Measurements from ENCODE around the gene ARHGAP6. TPM values are rescaled to one million over a fixed set of nuclear protein-coding genes. Genes with fewer than 3 reads are reported as not detected.

ARHGAP6 gene
- total and polyA plus RNA-seq, 2 donors (not counting 3 experiments of a cell fraction or from before 2014, with no cell fraction given), result 0.69 to 0.83 TPM

GRCh38 chrX:11577603-11578002 lies 88.1 kb downstream of the ARHGAP6 start:
- Histone ChIP-seq H3K9me1 (replicated peaks; ENCODE audit: control insufficient read depth, extremely low read depth, insufficient read depth, low read length) (no peaks in the 10 kb centered on the region), H3K4me2 (ENCODE audit: insufficient read depth, low read length) (no peak overlapping the region), H3K36me3 (ENCODE audit: control insufficient read depth in 2 of 2, extremely low read depth in 1 of 2, insufficient read depth in 2 of 2, low read length in 2 of 2) (no peaks in the 10 kb centered on the region), H2AFZ (ENCODE audit: low read depth, low read length) (no peak overlapping the region), H4K20me1 (replicated peaks; ENCODE audit: control insufficient read depth, extremely low read depth, insufficient read depth, low read length) (no peaks in the 10 kb centered on the region), H3K9me3 (replicated peaks; ENCODE audit: control insufficient read depth, insufficient read depth, low read length) (no peaks in the 10 kb centered on the region), H3K79me2 (ENCODE audit: control insufficient read depth, insufficient read depth, low read length) (no peaks in the 10 kb centered on the region), H3K27me3 (ENCODE audit: control insufficient read depth in 2 of 2, insufficient read depth in 2 of 2, low read length in 2 of 2) (no peaks in the 10 kb centered on the region), H3K27ac (ENCODE audit: insufficient read depth, low read depth, low read length) (no peak overlapping the region), H3K4me3 (replicated peaks in 1 of 3; ENCODE audit: insufficient read depth in 1 of 3, low read depth in 1 of 3, low read length in 3 of 3) (no peak overlapping the region), H3K9ac (replicated peaks; ENCODE audit: extremely low read depth, insufficient read depth, low read length) (no peak overlapping the region), H3K4me1 (ENCODE audit: control insufficient read depth, extremely low read depth, insufficient read depth, low read length) (no peaks in the 10 kb centered on the region)
- ChIA-PET CTCF (no interaction called here), POLR2A (no interaction called here)
- DNase-seq (ENCODE audit: low read depth, low spot score) (no peak), FAIRE-seq (no peak)
- intact Hi-C loops (cut with micrococcal nuclease) (no loop called here), dilution Hi-C loops (cut with MboI; ENCODE audit: extremely low pct_ligation_motif_present, low sequenced_read_pairs) (no loop called here)
- no TSS peak for BruUV-seq (replicated peaks)
- TF ChIP-seq EZH2 (IDR thresholded peaks at IDR 0.05; ENCODE audit: borderline replicate concordance, low read depth, low read length, severe bottlenecking) (no peak), CTCF (IDR thresholded peaks at IDR 0.05; ENCODE audit: extremely low read depth in 1 of 2, insufficient read depth in 1 of 2, low read depth in 1 of 2, low read length in 2 of 2) (no peak), FOS (IDR thresholded peaks at IDR 0.05; ENCODE audit: borderline replicate concordance, insufficient read depth, low read length) (no peak), JUN (IDR thresholded peaks at IDR 0.05; ENCODE audit: borderline replicate concordance, insufficient read depth, insufficient read length, low read depth) (no peak), POLR2A (IDR thresholded peaks at IDR 0.05; ENCODE audit: low read depth, low read length) (no peak)

GRCh38 chrX:11575332-11575731 lies 90.4 kb downstream of the ARHGAP6 start:
- ChIA-PET POLR2A (no interaction called here), CTCF (no interaction called here)
- Histone ChIP-seq H2AFZ (ENCODE audit: low read depth, low read length) (no peak overlapping the region), H3K4me1 (ENCODE audit: control insufficient read depth, extremely low read depth, insufficient read depth, low read length) (no peaks in the 10 kb centered on the region), H3K4me2 (ENCODE audit: insufficient read depth, low read length) (no peak overlapping the region), H3K9me1 (replicated peaks; ENCODE audit: control insufficient read depth, extremely low read depth, insufficient read depth, low read length) (no peaks in the 10 kb centered on the region), H3K9ac (replicated peaks; ENCODE audit: extremely low read depth, insufficient read depth, low read length) (no peak overlapping the region), H3K79me2 (ENCODE audit: control insufficient read depth, insufficient read depth, low read length) (no peaks in the 10 kb centered on the region), H3K27ac (ENCODE audit: insufficient read depth, low read depth, low read length) (no peak overlapping the region), H4K20me1 (replicated peaks; ENCODE audit: control insufficient read depth, extremely low read depth, insufficient read depth, low read length) (no peaks in the 10 kb centered on the region), H3K4me3 (replicated peaks in 1 of 3; ENCODE audit: insufficient read depth in 1 of 3, low read depth in 1 of 3, low read length in 3 of 3) (no peak overlapping the region), H3K36me3 (ENCODE audit: control insufficient read depth in 2 of 2, extremely low read depth in 1 of 2, insufficient read depth in 2 of 2, low read length in 2 of 2) (no peaks in the 10 kb centered on the region), H3K27me3 (ENCODE audit: control insufficient read depth in 2 of 2, insufficient read depth in 2 of 2, low read length in 2 of 2) (no peaks in the 10 kb centered on the region), H3K9me3 (replicated peaks; ENCODE audit: control insufficient read depth, insufficient read depth, low read length) (no peaks in the 10 kb centered on the region)
- FAIRE-seq (no peak), DNase-seq (ENCODE audit: low read depth, low spot score) (no peak)
- TF ChIP-seq POLR2AphosphoS5 (IDR thresholded peaks at IDR 0.05; ENCODE audit: insufficient read depth, low read depth, low read length), result no peak
- TF ChIP-seq EZH2 (IDR thresholded peaks at IDR 0.05; ENCODE audit: borderline replicate concordance, low read depth, low read length, severe bottlenecking), result no peak
- no peak for TF ChIP-seq POLR2A (IDR thresholded peaks at IDR 0.05; ENCODE audit: low read depth, low read length)
- no peak for TF ChIP-seq MYC (IDR thresholded peaks at IDR 0.05; ENCODE audit: low read depth, low read length)
- no peak for TF ChIP-seq FOS (IDR thresholded peaks at IDR 0.05; ENCODE audit: borderline replicate concordance, insufficient read depth, low read length)
- TF ChIP-seq GATA2 (IDR thresholded peaks at IDR 0.05; ENCODE audit: insufficient read depth, insufficient read length, low read depth, low read length), result no peak
- TF ChIP-seq MAX (IDR thresholded peaks at IDR 0.05; ENCODE audit: insufficient read depth, insufficient read length), result no peak
- TF ChIP-seq CTCF (IDR thresholded peaks at IDR 0.05; ENCODE audit: extremely low read depth in 1 of 2, insufficient read depth in 1 of 2, low read depth in 1 of 2, low read length in 2 of 2), result no peak
- TF ChIP-seq JUN (IDR thresholded peaks at IDR 0.05; ENCODE audit: borderline replicate concordance, insufficient read depth, insufficient read length, low read depth), result no peak
- BruUV-seq (replicated peaks), result no TSS peak
- intact Hi-C loops (cut with micrococcal nuclease), result no loop called here
- dilution Hi-C loops (cut with MboI; ENCODE audit: extremely low pct_ligation_motif_present, low sequenced_read_pairs), result no loop called here
